G401 (cell line): ENCODE measurements around the gene ATP13A2. TPM values are rescaled to one million over a fixed set of nuclear protein-coding genes. Genes with fewer than 3 reads are reported as not detected.

ENCODE experiments used
- DNase-seq: peaks from one replicate; pipeline ENCODE4 v3.0.0-alpha.2; 2015; ENCODE audit warnings: low spot score
- in situ Hi-C: cut with HindIII; loops from 2 replicates; pipeline ENCODE4 v1.10.0; 2016; ENCODE audit warnings: low sequenced_read_pairs, mixed read lengths
- total RNA-seq: library from RNA; depleted of rRNA; stranded (reverse); fragments of >200 nt; shearing (Covaris generic); gene quantifications from 2 replicates; pipeline ENCODE4 v1.2.3, GENCODE V29; 2014

The ATP13A2 gene
- total RNA-seq, 1 experiment from 2014 or later: 38.9 TPM

DNA sequence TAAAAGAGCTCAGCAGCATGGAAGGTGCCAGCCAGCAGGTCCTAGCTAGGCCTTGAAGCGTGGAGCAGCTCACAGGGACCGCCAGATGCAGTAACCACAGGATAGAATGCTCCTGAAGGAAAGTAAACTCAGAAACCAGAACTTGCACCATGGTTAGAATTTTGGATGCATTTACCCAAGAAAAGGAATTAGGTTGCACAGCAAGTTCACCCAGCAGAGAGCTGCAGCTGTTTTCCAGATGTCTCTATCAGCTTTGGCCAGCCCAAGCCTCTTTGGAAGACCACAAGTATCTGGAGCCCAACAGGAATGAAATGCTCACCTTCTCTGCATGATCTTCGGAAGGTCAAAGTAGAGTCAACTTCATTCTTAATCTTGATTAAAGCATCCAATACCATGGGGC lies 21.0 kb upstream of the ATP13A2 start:
- no peak for DNase-seq
- in situ Hi-C loops: no loop called here

DNA sequence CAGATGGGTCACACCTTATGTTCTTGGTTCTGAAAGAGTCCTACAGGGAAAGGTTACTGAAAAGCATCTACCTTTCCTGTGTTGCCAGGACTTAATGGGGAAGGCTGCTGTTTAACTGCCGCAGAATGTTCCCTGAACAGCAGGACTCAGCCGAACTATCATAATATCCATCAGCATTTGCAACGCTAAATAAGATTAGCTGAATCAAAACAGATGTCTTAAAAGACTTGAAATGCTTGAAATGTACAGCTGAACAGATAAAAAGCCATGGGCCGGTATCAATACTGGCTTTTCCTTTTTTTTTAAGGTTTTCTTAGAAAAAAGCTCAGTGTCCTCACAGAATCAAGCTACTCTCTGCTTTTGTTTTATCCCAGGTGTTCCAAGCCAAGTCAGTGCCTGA lies 19.7 kb upstream of the ATP13A2 start:
- DNase-seq: no peak
- in situ Hi-C loops: no loop called here

DNA sequence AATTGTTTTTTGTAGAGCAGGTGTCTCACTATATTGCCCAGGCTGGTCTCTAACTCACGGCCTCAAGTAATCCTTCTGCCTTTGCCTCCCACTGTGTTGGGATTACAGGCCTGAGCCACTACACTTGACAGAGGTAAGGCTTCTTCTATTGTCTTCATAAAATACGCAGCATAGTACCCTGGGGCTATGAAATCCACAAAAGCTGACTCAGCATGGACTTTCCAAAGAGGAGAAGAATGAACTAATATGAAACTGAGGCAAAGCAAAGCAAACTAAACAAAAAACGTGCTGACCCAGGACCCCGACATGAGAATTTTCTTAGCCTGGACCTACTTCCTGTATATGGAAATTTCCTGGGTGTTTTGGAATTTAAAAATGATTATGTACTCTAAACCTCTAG lies 18.5 kb upstream of the ATP13A2 start:
- in situ Hi-C loops: no loop called here

DNA sequence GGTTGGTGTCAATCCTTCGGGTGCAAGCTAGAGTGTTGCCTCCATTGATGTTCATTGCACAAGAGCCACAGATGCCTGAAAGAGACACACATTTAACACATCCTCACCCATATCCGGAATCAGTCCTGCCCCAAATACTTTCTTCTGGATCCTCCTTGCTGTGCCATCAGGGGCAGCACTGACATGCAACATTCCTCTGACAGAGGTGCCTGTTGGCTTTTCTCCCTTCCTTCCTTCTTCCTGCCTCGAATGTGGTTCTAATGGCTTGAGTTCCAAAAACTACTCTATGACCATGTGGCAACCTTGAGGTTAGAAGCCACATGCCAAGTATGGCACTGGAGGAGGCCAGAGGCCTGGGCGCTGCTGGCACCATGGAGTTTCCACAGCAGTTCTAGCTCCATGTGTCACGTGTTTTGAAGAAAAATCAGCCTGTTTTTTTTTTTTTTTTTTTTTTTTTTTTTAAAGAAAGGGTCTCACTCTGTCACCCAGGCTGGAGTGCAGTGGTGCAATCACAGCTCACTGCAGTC lies 17.0 kb upstream of the ATP13A2 start:
- in situ Hi-C loops: no loop called here
- no peak for DNase-seq

More for the DNA sequence above, 18.5 kb upstream of the ATP13A2 start:
- no peak for DNase-seq

DNA sequence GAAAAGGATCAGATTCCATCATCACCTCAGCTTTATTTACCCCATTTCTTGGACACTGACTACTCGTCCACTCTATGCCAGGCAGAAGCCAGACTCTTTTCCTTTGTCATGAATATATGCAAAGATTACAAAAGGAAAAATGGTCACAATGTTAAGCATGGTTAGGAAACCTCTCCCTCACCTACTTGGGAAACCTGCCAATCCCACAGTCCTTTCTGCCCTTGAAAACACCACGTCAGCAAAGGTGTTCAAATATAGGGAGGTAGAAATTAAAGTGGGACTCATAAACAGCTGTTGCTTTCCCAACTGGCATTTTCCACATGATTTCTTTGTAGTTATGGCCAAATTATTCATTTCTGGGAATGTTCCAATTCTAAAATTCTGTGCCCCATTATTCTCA lies 16.2 kb upstream of the ATP13A2 start:
- in situ Hi-C loops: no loop called here
- DNase-seq: no peak

DNA sequence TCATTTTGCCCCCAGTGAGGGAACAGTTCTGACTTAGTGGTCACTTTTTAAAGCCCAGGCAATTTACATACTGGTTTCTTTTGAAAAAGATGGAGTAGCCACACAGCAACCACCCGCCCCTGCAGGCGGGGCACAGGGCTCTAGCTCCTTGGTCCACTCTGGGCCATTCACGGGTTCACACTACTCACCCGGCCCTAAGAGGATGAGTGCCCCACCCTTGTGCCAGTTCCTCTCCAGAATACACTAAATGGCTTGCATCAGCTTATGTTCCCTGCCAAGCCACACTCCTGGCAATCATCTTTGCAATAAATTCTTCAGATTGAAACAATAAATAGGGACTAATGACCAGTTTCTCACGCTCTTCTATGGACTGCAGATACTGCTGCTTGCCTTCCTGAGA lies 15.7 kb upstream of the ATP13A2 start:
- in situ Hi-C loops: no loop called here
- no peak for DNase-seq

DNA sequence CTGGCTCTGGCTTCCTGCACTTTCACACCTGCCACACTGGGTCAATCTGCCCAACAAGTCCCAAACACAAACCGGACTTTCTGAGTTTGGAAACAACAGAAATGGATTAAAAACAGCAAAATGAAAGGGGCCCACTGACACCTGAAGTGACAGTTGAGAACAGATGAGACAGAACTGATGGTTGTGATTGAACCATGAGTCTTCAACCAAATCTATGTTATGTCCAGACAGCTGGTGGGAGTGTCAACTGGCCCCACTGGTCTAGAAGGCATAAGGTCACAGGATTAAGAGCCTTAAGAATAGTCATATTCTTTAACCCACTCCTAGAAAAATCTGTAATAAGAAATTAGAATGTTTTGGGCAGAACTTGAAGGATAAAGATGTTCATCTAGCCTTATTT lies 13.0 kb upstream of the ATP13A2 start:
- DNase-seq: no peak
- in situ Hi-C loops: no loop called here

DNA sequence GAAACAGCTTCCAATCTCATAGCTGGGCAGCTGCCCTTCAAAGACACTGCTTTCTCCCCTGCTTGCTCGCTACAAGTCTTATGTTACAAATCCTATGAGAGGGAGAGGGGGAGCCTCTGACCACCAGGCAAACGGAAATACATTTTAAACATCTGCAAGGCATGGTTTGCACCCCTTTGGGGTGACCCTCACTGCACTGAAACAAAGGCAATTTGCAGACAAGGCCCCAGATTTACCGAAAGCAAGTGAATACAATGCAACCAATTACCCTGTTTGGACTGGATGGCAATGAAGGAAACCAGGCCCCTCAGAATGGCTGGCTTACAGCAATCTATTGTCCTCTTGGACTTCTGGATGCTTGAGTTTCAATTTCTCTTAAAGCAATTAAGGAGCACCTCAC lies 11.8 kb upstream of the ATP13A2 start:
- no peak for DNase-seq
- in situ Hi-C loops: no loop called here

DNA sequence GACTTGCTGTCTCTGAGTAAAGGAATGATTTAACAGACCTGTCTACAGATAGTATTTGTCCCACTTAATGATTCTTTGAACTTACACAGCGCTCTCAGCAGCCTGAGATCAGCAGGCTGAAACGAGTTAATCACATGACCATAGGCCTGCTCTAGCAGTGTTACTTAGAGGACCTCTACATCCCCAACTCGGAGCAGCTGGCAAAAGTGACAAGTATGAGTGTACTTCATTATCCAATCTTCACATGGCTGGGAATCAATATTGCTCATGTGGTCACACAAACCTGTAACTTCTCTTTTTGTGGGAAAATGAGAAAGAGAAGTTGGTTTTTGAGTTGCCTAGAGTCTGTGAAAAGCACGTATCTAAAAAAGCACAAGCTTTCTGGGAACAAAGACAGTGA lies 11.4 kb upstream of the ATP13A2 start:
- DNase-seq: no peak
- in situ Hi-C loops: no loop called here

DNA sequence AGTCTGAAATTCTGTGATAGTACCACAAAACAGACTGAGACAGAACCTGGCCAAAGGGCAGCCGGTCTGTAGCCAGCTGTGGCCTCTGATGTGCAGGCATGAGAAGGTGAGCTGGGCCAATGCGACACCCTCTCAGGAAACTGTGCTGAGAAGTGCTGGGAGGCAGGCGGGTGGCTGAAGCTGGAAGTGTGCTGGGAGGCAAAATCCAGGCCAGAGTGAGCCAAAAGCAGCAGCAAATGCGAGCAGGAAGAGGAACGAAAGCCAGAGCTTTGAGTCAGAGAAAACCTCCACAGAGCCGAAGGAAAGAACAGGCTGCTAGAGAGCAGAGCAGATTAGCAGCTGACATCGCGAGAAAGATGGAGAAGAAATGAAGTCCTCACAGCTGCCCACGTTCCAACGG lies 10.2 kb upstream of the ATP13A2 start:
- in situ Hi-C loops: no loop called here
- no peak for DNase-seq

DNA sequence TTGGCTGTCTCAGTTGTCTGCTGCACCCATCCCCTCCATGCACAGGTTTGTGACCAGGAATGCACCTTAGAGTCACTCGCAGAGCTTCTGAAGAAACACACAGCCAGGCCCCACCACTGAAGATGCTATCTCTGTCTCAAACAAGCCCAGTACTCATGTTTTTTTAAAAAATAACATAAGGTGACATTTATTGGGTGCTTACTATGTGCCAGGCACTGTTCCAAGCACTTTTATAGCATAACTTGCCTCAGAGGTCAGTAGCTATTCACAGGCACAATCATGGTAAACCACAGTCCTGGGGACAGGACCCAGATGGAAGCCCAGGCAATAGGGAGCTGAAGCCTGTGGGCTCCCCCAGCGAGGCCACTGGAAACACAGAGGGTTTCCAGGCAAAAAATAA lies 8.8 kb upstream of the ATP13A2 start:
- in situ Hi-C loops: no loop called here

DNA sequence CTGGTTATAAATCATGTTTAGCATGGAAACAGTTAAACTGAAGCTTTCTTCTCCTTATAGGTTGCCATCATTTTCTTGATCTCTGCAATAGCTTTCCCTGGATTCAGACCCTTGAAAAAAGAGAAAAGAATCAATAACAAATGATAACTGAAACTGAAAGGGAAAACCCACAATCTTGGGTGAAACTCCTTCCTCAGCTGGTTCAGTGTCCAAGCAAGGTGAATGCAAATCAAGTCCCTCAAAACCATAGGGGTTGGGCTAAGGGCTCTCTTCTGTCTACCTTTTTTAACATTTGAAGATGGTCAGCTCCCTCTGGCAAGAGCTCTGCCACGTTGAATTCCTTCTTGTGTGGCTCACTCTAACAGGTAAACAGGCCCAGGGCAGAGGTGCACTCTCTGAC lies 7.1 kb upstream of the ATP13A2 start:
- in situ Hi-C loops: no loop called here
- no peak for DNase-seq

More for the DNA sequence above, 8.8 kb upstream of the ATP13A2 start:
- DNase-seq: no peak

DNA sequence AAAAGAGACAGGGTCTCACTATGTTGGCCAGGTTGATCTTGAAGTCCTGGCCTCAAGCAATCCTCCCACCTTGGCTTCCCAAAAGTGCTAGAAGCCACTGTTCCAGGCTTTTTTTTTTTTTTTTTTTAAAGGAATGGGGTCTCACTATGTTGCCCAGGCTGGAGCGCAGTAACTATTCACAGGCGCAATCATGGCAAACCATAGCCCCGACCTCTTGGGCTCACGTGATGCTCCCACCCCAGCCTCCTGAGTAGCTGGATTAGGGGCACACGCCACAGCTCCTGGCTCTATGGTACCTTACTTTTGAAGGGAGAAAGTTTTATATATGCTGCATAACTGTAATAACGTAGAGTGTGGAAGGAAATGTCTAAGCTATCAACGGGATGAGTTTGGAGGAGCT lies 5.7 kb upstream of the ATP13A2 start:
- DNase-seq: no peak
- in situ Hi-C loops: no loop called here

DNA sequence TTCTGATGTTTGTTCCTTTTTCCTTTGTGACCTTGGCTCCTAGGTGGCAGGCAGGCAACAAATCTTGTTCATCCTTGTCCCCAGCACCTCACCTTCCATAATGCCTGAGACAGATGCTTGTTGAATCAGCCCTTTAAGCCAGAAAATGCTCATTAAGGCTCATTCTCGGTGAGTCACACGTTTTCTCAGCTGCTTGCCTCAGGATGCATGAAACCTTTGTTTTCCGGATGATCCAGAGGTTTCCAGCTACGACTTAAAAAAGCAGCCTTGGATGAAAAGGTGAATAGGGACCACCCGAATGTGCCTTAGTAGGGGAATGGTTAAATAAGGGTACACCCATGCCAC lies 4.6 kb upstream of the ATP13A2 start:
- DNase-seq: peak; percentile 40
- in situ Hi-C loops: no loop called here

DNA sequence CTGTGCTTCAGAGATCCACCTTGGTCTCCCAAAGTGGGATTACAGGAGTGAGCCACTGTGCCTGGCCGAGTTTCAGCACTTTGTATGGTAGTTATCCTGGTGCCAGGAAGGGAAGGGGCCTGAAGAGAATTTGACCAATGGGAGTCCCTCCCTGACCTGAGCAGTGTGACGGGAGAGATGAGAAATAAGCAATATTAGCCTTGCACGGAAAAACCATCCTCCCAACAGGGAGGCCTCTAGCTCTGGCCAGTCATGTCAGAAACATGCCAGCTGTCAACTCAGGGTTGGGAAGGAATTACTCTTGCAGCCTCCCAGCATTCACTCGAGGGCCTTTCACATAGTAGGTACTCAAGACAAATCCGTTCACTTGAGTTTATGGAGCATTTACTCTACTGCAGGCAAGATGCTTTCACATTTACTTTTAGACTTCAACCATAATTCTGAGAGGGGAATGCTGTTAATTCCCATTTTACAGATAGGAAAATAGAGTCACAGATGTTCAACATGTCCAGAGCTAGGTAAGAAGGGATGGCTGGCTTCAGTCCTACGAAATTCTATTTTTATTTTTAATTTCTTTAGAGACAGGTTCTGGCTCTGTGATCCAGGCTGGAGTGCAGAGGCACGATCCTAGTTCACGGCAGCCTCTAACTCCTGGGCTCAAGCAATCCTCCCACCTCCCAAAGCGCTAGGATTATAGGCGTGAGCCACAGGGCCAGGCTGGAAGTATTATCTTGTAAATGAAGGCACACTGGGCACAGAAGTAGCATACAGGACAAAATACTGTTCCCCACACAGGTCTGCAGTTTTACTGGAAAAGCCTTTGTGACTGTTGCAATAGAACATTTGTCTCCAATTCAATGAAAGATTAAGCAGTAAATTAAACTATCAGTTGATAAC lies 3.2 kb upstream of the ATP13A2 start:
- in situ Hi-C loops: no loop called here
- DNase-seq: no peak

DNA sequence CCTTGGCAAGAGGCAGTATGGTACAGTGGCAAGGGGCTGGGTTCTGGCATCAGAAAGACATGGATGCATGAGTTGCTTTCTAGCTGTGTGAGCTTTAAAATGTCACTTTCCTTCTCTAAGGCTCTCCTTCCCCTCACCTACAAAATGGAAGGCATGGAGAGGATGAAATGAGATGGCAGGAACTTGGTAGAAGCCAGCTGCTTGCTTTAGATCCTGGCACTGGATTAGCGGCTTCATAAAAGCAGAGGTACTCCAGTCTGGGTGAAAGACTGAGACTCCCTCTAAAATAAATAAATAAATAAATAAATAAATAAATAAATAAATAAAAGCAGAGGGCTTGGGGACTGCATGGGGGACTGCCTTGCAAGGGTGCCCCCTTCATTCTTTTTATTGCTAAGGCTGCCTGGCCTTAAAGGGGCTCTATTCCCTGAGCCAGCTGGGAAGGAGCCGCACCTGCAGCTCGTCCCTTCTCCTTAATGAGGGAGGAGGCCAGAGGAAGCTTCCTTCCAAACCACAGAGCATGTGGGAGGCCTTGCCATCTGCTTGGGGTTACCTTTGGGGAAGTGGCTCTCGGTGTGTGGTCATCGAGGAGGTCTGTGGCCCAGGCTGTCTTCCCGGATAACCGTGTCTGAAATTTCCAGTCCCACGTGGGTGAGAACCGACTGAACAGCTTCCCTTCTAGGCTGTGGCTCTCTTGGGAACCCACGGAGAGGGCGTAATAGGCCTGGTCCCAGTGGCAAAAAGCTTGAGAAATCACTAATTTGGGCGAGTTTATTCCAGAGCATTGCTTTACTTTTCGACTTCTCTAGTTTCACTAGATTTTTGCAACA lies 2.0 kb upstream of the ATP13A2 start:
- peak; percentile 76 for DNase-seq
- in situ Hi-C loops: no loop called here

DNA sequence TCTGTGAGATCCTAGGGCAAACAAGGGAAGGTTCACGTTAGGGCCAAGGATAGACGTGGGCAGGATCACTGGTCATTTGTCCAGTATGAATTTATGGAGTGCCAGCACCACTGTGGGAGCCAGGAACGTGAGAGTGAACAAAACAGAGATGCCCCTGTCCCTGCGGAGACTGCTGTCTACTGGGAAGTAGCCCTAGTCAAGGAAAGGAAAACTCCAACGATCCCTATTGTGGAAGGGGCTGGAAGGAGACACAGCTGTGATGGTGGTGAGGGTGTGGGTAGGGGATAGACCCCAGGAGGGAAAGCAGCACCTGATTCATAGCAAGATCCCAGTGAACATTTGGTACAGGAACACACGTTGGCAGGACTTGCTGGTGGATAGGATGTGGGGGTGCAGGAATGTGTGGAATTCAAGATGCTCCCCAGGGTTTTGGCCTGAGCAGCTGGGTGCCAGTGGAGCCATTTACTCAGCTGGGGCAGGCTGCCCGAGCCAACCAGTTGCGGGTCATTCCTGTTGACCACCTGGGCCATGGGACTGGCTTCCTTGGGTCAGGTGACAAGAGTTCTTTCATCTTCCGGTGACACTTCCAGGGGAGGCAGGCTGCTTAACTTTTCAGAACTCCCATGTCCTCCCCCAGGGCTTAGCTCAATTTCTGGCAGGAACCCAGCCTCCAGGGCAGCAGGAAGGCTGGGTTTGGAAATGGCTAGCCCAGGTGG lies 1.2 kb upstream of the ATP13A2 start:
- in situ Hi-C loops: no loop called here
- no peak for DNase-seq

DNA sequence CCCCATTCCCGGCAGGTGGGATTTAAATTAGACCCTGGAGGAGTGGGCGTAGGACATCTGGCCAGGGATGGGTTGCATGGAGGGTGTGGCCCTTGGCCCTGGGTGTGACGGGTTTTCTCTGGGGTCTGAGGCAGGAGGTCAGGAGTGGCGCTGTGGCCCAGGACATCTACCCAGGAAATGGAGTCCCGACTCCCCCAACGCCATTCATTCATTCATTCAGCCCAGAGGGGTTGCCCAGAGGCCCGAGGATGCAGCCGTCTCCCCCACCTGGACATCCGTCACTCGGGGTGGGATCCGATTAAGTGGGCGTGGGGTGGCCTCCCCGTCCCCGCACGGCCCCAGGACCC lies 663 bp downstream of the ATP13A2 start:
- in situ Hi-C loops: no loop called here
- DNase-seq: no peak

DNA sequence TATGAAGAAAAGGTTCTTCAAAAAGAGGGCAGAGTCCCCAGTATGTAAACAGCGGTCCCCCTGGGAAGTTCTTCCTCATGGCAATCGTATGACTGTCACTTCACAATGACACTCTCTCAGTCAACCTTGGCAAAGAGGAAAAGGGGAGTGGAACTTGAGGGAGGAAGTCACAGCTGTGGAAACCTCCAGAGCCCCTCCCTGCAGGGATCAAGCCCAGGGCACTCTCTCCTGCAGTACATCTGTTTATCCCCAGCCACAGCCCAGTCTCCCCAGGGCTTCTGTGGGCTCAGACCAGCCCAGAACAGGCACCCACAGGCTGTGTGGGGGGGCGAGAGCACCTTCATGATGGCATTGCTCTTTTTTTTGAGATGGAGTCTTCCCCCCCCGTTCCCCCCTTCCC lies 2.0 kb downstream of the ATP13A2 start:
- no peak for DNase-seq
- in situ Hi-C loops: no loop called here
